GM18909 (cell line): Measurements from ENCODE around the gene SH3RF1.

Experiments
- ATAC-seq: cut with Tn5 transposase; IDR thresholded peaks from one replicate; pipeline ENCODE4 v1.9.1; 2021; ENCODE audit warnings: mild to moderate bottlenecking; ENCODE audit not compliant: unreplicated experiment, poor library complexity

SH3RF1 gene

GRCh38 chr4:169054879-169055278, 215.9 kb downstream of the SH3RF1 start:
- no peak for ATAC-seq

GRCh38 chr4:169052594-169052945, 218.2 kb downstream of the SH3RF1 start:
- no peak for ATAC-seq

GRCh38 chr4:169051761-169052593, 218.8 kb downstream of the SH3RF1 start:
- ATAC-seq: no peak

GRCh38 chr4:169050881-169051760, 219.6 kb downstream of the SH3RF1 start:
- no peak for ATAC-seq

GRCh38 chr4:169050284-169050683, 220.5 kb downstream of the SH3RF1 start:
- ATAC-seq: no peak

- ATAC-seq: no peak
Observed at GRCh38 chr4:169048868-169049414, 221.8 kb downstream of the SH3RF1 start.

GRCh38 chr4:169047956-169048355, 222.8 kb downstream of the SH3RF1 start:
- ATAC-seq: no peak

GRCh38 chr4:169045862-169046584, 224.7 kb downstream of the SH3RF1 start:
- no peak for ATAC-seq

GRCh38 chr4:169044714-169045447, 225.9 kb downstream of the SH3RF1 start:
- no peak for ATAC-seq
